ENCODE results near the gene CNOT6.
A peak's percentile ranks its signal among the peaks of the same experiment; 100 is the strongest.

The CNOT6 gene

DNA sequence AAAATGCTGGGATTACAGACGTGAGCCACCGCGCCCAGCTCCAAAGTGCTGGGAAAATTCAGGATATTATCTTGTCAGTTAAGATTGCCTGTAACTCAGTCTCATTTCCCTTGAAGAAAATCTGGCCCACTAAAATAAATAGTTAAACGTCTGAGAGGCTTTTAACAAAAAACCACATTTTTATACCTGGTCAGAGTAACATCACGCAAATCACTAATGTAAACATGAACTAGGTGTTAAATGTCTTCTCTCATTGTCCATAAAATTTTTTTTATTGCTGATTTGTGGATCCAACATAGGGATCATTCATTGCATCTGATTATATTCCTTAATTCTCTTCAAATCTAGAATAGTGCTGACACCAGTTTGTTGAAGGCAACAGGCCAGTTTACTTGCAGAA is 22.3 kb downstream of the CNOT6 start:
- TF ChIP-seq CSDC2 (CRISPR knock-in tag; IDR thresholded peaks at IDR 0.05): no peak
- TF ChIP-seq, protein P1, sequence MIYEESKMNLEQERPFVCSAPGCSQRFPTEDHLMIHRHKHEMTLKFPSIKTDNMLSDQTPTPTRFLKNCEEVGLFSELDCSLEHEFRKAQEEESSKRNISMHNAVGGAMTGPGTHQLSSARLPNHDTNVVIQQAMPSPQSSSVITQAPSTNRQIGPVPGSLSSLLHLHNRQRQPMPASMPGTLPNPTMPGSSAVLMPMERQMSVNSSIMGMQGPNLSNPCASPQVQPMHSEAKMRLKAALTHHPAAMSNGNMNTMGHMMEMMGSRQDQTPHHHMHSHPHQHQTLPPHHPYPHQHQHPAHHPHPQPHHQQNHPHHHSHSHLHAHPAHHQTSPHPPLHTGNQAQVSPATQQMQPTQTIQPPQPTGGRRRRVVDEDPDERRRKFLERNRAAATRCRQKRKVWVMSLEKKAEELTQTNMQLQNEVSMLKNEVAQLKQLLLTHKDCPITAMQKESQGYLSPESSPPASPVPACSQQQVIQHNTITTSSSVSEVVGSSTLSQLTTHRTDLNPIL (CRISPR knock-in tag; IDR thresholded peaks at IDR 0.05; ENCODE audit: low read depth): no peak
- TF ChIP-seq, protein P2, sequence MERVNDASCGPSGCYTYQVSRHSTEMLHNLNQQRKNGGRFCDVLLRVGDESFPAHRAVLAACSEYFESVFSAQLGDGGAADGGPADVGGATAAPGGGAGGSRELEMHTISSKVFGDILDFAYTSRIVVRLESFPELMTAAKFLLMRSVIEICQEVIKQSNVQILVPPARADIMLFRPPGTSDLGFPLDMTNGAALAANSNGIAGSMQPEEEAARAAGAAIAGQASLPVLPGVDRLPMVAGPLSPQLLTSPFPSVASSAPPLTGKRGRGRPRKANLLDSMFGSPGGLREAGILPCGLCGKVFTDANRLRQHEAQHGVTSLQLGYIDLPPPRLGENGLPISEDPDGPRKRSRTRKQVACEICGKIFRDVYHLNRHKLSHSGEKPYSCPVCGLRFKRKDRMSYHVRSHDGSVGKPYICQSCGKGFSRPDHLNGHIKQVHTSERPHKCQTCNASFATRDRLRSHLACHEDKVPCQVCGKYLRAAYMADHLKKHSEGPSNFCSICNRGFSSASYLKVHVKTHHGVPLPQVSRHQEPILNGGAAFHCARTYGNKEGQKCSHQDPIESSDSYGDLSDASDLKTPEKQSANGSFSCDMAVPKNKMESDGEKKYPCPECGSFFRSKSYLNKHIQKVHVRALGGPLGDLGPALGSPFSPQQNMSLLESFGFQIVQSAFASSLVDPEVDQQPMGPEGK (CRISPR knock-in tag; IDR thresholded peaks at IDR 0.05; ENCODE audit: borderline replicate concordance): no peak
- no peak for TF ChIP-seq ARNTL (CRISPR knock-in tag; IDR thresholded peaks at IDR 0.05; ENCODE audit: borderline replicate concordance, low read depth)
- TF ChIP-seq ISL1 (CRISPR knock-in tag; IDR thresholded peaks at IDR 0.05): no peak
- no peak for TF ChIP-seq OSR1 (CRISPR knock-in tag; IDR thresholded peaks at IDR 0.05)
- TF ChIP-seq ZC3H10 (CRISPR knock-in tag; IDR thresholded peaks at IDR 0.05): no peak
- no peak for TF ChIP-seq PPARA (CRISPR knock-in tag; IDR thresholded peaks at IDR 0.05; ENCODE audit: borderline replicate concordance)
- TF ChIP-seq ZNF8 (CRISPR knock-in tag; IDR thresholded peaks at IDR 0.05): no peak
- TF ChIP-seq BACH2 (CRISPR knock-in tag; IDR thresholded peaks at IDR 0.05; ENCODE audit: borderline replicate concordance): no peak
- no peak for TF ChIP-seq ZFP3 (CRISPR knock-in tag; IDR thresholded peaks at IDR 0.05)
- TF ChIP-seq, protein P3, sequence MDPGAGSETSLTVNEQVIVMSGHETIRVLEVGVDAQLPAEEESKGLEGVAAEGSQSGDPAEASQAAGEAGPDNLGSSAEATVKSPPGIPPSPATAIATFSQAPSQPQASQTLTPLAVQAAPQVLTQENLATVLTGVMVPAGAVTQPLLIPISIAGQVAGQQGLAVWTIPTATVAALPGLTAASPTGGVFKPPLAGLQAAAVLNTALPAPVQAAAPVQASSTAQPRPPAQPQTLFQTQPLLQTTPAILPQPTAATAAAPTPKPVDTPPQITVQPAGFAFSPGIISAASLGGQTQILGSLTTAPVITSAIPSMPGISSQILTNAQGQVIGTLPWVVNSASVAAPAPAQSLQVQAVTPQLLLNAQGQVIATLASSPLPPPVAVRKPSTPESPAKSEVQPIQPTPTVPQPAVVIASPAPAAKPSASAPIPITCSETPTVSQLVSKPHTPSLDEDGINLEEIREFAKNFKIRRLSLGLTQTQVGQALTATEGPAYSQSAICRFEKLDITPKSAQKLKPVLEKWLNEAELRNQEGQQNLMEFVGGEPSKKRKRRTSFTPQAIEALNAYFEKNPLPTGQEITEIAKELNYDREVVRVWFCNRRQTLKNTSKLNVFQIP (CRISPR knock-in tag; IDR thresholded peaks at IDR 0.05; ENCODE audit: borderline replicate concordance, low read depth): no peak
- TF ChIP-seq ZFP30 (CRISPR knock-in tag; IDR thresholded peaks at IDR 0.05): no peak
- no peak for TF ChIP-seq ZNF70 (CRISPR knock-in tag; IDR thresholded peaks at IDR 0.05)
- no peak for TF ChIP-seq ZNF565 (CRISPR knock-in tag; conservative IDR thresholded peaks at IDR 0.05; ENCODE audit: low read depth)
- no peak for TF ChIP-seq TCF4 (CRISPR knock-in tag; IDR thresholded peaks at IDR 0.05; ENCODE audit: borderline replicate concordance)
- TF ChIP-seq TOX (CRISPR knock-in tag; IDR thresholded peaks at IDR 0.05; ENCODE audit: borderline replicate concordance): no peak
- no peak for ATAC-seq

DNA sequence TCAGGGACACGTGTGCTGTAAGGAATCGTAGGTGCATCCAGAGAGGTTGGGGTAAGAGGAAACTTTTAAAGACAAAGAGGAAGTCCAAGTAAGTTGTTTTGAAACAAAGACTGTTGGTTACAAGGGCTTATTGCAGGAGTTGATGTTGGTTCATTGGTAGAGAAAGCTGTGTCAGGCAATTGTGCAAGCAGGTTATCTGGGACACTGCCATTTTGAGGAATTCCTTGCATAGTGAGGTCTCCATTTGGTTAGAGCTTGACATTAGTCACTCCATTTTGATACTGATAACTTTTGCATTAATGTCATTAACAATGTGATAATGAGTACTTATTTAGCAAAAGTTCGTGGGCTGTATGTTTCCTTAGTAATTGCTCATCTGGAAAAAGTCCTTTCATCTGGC is 24.9 kb downstream of the CNOT6 start:
- no peak for ATAC-seq
- TF ChIP-seq CSDC2 (CRISPR knock-in tag; IDR thresholded peaks at IDR 0.05): 0 out of 2 replicates have a peak, but pooled peaks have one; percentile 25
- TF ChIP-seq ARNTL (CRISPR knock-in tag; IDR thresholded peaks at IDR 0.05; ENCODE audit: borderline replicate concordance, low read depth): no peak
- TF ChIP-seq, protein P3 (CRISPR knock-in tag; IDR thresholded peaks at IDR 0.05; ENCODE audit: borderline replicate concordance, low read depth): no peak
- TF ChIP-seq, protein P1 (CRISPR knock-in tag; IDR thresholded peaks at IDR 0.05; ENCODE audit: low read depth): no peak
- peak; percentile 54; the same call in 1 of the 2 replicates for TF ChIP-seq ZFP3 (CRISPR knock-in tag; IDR thresholded peaks at IDR 0.05)
- peak; percentile 58 for TF ChIP-seq ISL1 (CRISPR knock-in tag; IDR thresholded peaks at IDR 0.05)
- no peak for TF ChIP-seq BACH2 (CRISPR knock-in tag; IDR thresholded peaks at IDR 0.05; ENCODE audit: borderline replicate concordance)

DNA sequence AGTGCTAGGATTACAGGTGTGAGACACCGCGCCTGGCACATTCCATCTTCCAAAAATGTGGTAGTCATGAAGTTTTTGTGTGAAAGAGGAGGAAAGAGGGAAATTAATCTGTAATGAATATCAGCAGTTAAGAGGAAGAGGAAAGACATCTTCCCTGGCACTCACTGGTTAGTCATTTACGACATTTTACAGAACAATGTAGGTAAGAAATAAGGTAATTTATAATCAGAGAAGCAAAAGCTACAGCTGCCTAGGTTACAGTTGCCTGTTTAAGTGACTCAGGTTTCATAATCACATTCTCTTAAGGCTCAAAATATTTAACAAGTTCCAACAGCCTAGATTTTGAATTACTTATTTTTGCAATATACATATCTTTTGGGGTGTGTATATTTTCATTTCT is 26.9 kb downstream of the CNOT6 start:
- no peak for ATAC-seq

More for the DNA sequence above, 26.9 kb downstream of the CNOT6 start:
- TF ChIP-seq, protein P3 (CRISPR knock-in tag; IDR thresholded peaks at IDR 0.05; ENCODE audit: borderline replicate concordance, low read depth): no peak
- TF ChIP-seq ZNF565 (CRISPR knock-in tag; conservative IDR thresholded peaks at IDR 0.05; ENCODE audit: low read depth) (no peak), OSR1 (CRISPR knock-in tag; IDR thresholded peaks at IDR 0.05) (no peak), CSDC2 (CRISPR knock-in tag; IDR thresholded peaks at IDR 0.05) (no peak), ZC3H10 (CRISPR knock-in tag; IDR thresholded peaks at IDR 0.05) (no peak), ISL1 (CRISPR knock-in tag; IDR thresholded peaks at IDR 0.05) (no peak), ZFP3 (CRISPR knock-in tag; IDR thresholded peaks at IDR 0.05) (no peak), ZNF70 (CRISPR knock-in tag; IDR thresholded peaks at IDR 0.05) (no peak), RARB (CRISPR knock-in tag; IDR thresholded peaks at IDR 0.05) (no peak), GLIS3 (CRISPR knock-in tag; IDR thresholded peaks at IDR 0.05) (no peak)
- TF ChIP-seq, protein P1 (CRISPR knock-in tag; IDR thresholded peaks at IDR 0.05; ENCODE audit: low read depth): no peak
